CD4-positive, alpha-beta T cell treated with Interleukin-6 for 4 hours (primary cell): ENCODE results near the gene TRDN.

Experiments used
- DNase-seq: peaks from one replicate; pipeline ENCODE4 v3.0.0-alpha.2; 2020; ENCODE audit warnings: mixed read lengths

TRDN gene, protein sequence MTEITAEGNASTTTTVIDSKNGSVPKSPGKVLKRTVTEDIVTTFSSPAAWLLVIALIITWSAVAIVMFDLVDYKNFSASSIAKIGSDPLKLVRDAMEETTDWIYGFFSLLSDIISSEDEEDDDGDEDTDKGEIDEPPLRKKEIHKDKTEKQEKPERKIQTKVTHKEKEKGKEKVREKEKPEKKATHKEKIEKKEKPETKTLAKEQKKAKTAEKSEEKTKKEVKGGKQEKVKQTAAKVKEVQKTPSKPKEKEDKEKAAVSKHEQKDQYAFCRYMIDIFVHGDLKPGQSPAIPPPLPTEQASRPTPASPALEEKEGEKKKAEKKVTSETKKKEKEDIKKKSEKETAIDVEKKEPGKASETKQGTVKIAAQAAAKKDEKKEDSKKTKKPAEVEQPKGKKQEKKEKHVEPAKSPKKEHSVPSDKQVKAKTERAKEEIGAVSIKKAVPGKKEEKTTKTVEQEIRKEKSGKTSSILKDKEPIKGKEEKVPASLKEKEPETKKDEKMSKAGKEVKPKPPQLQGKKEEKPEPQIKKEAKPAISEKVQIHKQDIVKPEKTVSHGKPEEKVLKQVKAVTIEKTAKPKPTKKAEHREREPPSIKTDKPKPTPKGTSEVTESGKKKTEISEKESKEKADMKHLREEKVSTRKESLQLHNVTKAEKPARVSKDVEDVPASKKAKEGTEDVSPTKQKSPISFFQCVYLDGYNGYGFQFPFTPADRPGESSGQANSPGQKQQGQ

DNA sequence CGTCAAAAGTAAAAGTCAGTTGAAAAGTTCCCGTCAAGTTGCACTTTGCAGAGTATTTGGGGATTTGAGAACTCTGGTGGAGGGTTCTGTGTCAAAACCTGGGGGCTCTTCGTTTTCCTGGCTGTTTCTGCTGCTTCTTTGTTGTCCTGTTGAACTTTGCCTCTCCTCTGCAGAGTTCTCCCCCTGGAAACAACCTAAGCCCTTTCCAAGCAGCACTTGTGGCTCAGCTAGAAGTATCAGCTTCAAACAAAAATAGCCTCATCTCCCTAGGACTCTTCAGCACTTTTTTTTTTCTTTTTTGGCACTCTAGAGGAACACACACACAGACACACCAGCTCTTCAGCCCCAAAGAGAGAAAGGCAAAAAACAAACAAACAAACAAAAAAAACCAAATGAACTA lies at the start of gene TRDN:
Gene TRDN, minus strand, starts transcription at position 169 of the 400 bp plus-strand sequence. CDS start 175 bp downstream, outside the sequence.
- no peak for DNase-seq

GRCh38 chr6:123681957-123682462 lies 45.3 kb upstream of the TRDN start:
- DNase-seq = no peak

- DNase-seq = no peak
Measured at GRCh38 chr6:123677897-123678296, 41.1 kb upstream of the TRDN start.

DNA sequence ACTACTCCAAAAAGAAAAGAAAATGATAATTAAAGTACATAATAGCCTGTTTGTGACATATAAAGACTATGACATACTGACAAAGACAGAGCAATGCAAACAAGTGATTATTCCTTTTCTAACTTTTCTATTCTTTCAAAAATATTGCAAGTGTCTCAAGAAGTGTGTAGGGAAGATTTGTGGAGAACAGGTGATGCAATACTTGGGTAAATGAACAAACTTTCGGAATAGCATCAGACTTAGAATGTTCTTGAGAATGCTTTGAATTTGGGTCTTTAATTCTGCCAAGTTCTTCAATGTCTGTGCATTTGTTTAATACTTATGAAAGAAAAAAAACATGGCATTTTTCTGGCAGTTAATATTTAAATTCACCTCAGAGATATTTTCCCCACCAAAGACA lies 40.0 kb upstream of the TRDN start:
- DNase-seq = no peak

GRCh38 chr6:123668965-123669591 lies 32.3 kb upstream of the TRDN start:
- no peak for DNase-seq

DNA sequence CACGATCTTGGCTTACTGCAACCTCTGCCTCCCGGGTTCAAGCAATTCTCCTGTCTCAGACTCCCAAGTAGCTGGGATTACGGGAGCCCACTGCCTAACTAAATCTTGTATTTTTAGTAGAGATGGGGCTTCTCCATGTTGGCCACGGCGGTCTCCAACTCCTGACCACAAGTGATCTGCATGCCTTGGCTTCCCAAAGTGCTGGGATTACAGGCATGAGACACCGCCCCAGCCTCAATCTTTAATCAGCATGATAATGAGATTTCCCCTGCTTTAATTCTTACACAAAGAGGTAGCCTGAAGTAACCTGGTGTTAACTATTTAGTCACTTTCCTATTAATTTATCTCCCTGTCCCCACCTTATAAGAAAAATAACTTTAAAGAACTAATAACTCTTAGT lies 31.3 kb upstream of the TRDN start:
- DNase-seq = no peak

DNA sequence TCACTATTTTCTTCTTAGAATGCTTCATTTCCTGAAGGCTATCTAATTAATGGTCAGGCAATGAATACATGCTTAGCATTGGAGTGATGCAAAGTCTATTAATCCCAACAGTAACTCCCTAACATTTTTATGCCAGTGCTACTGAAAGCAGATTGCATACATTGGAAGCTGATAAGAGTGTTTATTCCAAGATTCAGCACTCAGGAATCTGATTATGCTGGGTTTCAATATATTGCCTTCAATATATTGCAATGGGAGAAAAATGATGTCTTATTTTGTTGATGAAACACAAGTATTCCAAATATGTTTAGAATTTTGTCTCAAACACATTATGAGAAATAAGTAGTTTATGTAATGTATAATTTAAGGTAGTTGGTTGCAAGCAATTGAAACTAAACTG lies 26.7 kb upstream of the TRDN start:
- no peak for DNase-seq

DNA sequence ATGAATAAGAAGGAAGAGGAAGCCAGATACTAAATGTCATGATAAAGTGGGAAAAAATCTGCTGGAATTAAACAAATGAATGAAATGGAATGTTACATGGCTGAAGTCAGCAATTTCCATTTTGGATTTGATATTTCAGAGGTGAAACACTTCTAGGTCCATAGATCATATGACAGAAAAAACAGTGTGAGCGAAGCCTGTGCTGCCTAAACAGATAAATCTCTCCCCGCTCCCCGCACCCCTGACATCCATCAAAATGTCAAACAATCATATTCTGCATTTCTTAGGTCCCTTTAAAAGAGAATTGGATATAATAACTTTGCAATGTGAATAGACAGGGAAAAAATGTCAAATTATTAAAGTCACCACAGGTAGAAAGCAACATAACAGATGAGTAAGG lies 26.0 kb upstream of the TRDN start:
- no peak for DNase-seq

DNA sequence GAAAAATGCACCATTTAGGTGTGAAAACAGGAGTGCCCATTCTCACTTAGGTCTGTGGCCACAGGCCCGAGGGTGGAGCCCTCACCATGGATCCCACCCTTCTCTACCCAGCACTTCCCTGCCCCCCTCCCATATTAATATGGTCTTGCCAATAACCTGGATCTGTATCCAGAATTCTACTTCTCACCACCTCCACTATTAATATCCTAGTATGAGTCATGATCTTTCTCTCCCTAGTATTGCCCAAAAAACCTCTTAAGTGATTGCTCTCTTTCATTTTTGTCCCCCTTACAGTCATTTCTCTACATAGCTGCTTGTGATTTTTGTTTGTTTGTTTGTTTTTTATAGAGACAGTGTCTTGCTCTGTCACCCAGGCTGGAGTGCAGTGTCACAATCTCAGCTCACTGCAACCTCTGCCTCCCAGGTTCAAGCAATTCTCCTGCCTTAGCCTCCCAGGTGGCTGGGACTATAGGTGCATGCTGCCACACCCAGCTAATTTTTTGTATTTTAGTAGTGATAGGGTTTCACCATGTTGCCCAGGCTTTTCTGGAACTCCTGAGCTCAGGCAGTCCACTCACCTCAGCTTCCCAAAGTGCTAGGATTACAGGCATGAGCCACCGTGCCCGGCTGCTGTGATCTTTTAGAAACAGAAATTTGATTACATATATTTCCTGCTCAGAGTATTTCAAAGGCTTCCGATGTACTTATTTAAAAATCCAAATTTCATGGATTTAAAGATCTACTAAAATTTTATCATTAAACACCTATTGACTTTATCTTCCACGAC lies 24.5 kb upstream of the TRDN start:
- no peak for DNase-seq

DNA sequence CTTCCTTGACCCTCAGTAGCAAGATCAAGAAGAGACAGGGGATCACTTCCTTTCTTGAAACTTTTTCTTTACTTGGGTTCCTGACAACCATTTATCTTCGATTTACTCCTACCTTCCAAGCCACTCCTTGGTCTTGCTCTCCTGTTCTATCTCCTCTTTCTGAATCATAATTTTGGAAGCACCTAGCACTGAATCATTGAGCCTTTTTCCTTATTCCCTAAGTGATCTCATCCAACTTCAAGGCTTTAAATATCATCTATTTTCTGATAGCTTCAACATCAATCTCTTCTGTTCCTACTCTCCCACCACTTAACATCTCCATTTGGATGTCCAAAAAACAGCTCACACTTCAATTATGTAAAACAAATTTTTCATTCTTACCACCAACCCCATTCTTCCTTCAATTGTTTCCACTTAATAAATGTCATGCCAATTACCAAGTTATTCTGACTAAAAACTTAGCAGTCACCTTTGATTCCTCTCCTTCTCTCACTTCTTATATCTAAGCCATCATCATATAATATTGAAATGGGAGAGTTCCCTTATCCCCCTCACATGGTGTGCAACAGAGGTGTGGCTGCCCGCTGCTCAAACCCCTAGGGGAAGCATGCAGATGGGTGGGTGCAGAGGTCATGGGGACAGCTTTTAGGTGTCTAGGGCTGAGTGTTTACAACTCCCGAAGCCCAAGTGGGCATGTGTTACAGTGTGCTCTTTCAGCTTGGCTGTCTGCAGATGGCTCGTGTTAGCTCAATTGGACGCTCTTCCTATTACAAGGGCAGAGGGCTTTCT lies 23.4 kb upstream of the TRDN start:
- DNase-seq = no peak

GRCh38 chr6:123658848-123659247 lies 22.1 kb upstream of the TRDN start:
- DNase-seq = no peak

DNA sequence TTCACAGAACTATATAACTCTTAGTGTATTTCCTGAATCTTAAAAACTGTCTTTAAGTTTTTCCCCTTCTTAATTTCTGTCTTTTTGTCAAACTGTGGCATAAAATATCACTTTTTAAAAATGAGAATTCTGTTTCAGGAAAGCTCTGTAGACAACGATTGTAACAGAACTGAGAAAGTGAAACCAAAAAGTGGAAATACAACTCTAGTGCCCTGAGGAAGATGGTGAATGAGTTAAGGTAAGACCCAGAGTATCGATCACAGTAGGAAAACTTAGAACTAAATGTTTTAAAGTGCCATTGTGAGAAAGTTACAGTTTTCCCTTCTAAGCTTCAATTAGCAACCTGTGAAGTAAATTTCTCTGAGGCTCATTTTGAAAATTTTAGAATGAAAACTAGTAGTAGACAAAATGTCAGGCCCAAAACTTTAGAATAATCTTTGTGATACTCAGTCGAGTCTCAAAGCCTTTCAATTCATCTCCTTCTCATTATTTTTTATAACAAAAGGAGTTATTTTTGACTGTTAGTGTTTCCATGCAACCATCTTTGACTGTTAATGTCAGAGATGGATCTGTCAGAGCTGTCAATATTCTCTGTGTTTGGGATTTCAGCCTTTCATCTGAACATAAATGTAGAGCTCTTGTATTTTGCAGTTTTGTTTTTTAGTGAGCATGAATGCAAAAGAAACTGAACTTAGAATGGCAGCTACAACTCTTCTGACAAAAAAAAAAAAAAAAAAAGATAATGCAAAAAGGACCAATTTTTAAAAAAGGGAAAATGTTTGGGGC lies 19.0 kb upstream of the TRDN start:
- no peak for DNase-seq

- DNase-seq = no peak
Measured at GRCh38 chr6:123648723-123649122, 12.0 kb upstream of the TRDN start.

DNA sequence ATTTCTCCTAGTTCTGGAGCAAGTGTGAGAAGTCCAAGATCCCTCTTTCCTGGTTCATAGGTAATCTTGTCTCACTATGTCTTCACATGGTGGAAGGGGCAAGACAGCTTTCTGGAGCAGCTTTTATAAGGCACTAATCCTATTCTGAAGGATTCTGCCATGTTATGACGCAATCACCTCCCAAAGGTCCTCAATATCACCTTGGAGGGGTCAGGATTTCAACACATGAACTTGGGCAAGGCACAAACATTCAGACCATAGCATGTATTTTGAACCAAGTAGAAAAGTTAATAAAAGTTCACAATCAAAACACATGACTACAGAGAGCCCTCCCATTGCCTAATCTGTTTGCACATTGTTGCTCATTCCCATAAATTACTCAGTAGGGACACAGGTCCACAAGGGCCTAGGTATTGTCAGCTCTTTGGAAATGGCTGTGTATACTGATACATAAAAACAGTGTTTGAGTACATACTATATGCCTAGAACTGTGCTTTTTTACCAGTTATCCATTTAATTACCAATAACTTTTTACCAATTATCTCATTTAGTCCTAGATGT lies 11.3 kb upstream of the TRDN start:
- no peak for DNase-seq

GRCh38 chr6:123641497-123641896 lies 4.7 kb upstream of the TRDN start:
- DNase-seq = no peak

- DNase-seq = no peak
Measured at GRCh38 chr6:123640567-123641187, 3.9 kb upstream of the TRDN start.

DNA sequence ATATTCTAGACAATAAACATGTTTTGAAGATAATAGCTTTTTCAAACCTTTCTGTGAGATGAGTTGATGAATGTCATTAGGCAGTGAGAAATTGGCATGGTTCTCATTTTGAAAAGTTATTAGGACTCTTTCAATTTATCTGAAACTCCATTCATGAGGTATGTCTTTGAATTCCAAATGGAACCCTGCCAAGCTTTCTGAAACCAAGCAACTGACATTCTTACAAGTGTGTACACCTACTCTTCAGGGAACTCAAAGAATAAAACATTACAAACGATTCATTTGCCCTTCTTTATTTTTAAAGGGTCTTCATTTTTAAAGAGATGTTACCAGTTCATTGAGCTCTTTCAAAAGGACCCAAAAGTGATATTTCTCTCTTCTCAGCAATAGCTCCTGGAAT lies 2.1 kb upstream of the TRDN start:
- DNase-seq = no peak

DNA sequence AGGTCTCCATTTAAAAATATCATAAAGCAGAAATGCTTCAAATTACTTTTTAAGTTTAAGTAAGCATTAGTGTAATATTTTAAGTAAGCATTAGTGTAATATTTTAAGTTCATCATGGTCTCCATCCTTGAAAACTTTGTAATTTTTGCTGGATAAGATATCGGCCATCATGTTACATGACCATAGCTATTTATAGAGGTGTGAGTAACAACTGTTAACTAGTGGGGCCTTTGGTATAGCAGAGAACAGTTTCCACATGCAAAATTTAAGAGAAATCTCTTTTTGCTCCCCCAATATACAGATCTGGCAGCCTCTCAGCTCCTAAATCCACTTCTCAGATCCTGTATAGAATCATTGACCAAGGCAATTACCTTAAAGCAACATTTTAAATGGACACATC lies 468 bp downstream of the TRDN start:
- no peak for DNase-seq

- DNase-seq = no peak
Measured at GRCh38 chr6:123635567-123635966, 1.2 kb downstream of the TRDN start.

DNA sequence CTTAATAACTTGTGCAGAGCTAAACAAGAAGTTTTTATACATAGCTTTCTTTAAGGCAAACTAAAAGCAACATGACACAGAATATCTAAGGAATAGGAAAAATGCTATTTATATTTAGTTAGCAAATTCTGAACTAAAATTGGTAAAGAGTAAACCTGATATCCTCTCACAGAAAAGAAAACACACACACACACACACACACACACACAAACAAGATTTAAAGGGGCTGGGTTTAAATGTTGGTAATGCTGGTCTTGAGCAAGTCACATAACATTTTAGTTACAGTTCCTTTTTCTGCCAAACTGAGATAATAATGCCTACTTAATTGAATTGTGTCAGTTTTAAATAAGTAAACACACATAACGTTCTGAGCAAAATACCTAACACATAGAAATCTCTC lies 1.6 kb downstream of the TRDN start:
- DNase-seq = no peak
